ENCODE data around the gene ZBTB24. TPM values are rescaled to one million over a fixed set of nuclear protein-coding genes. Genes with fewer than 3 reads are reported as not detected.
"Not testable (repeated sequence)": the region's sequence is repeated elsewhere in the genome, so short reads cannot be mapped to it uniquely, and the experiment has no call there.

The ZBTB24 gene
- 16.3 TPM for total RNA-seq

DNA sequence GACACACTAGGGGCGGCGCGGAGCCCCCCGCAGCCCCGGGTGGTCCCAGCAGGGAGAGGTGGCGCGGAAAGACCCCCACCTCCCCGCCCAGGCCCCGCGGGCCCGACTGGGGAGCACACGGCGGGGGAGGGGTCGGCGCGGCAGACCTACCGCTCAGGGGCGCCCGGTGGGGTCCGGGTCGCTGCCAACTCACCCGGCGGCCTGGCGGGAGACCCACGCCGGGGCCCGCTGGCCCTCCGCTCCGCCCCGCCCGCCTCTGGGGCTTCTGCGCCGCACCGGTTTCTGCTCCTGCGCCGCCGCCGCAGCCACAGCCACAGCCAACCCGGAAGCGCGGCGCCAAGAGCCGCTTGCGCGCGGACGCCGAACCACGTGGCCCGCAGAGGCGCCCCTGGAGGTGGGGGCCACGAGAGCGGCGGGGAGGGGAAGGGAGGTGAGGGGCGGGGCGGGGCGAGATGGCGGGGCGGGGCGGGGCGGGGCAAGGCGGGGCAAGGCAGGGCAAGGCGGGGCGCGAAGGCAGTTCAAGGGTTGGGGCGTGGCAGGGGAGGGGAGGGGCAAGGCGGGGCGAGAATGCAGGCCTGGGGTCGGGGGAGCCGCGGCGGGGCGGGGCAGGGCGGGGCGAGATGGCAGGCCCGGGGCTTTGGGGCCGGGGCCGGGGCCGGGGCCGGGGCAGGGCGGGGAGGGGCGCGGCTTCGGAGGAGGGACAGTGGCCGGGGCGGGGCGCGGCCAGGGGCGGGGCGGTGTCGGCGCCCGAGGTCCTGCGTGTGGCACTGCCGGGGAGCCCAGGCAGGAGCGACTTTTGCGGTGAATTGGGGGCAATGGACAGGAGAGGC, at the start of gene ZBTB24:
ZBTB24 (minus strand) TSS at position 315 of the 830 bp plus-strand sequence. CDS start 1,193 bp downstream, outside the sequence.
- FAIRE-seq, result no peak
- DNase-seq (ENCODE audit: low spot score in 2 of 2), result peak; percentile 91 to 96

- no peak for FAIRE-seq
Measured at GRCh38 chr6:109531446-109531845, 48.4 kb upstream of the ZBTB24 start.

DNA sequence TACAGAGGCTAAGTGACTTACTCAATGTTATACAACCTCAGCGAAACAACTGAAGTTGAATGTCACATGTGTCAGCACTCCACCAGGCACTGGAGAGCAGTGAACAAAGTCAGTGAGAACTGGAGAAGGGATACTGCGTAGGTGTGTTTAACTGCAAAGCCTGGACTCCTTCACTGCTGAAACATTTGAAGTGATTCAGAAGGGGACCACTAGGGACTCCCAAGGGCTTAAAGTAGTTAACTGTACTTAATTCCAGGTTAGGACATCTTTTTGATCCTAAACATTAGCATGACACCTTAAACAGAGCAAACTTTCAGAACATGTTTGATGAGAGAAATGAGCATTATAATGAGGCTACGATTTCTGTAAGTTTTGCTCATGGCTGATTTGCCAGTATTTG, 45.0 kb upstream of the ZBTB24 start:
- FAIRE-seq (no peak), DNase-seq (ENCODE audit: low spot score in 2 of 2) (no peak)

More at GRCh38 chr6:109531446-109531845, 48.4 kb upstream of the ZBTB24 start:
- no peak for DNase-seq (ENCODE audit: low spot score in 2 of 2)

GRCh38 chr6:109526905-109527628, 44.0 kb upstream of the ZBTB24 start:
- DNase-seq (ENCODE audit: low spot score in 2 of 2), result peak in 1 of 2 donors; percentile 8
- no peak for FAIRE-seq

GRCh38 chr6:109524129-109524528, 41.1 kb upstream of the ZBTB24 start:
- FAIRE-seq (peak; percentile 39), DNase-seq (ENCODE audit: low spot score in 2 of 2) (no peak)

GRCh38 chr6:109523478-109523877, 40.5 kb upstream of the ZBTB24 start:
- DNase-seq (ENCODE audit: low spot score in 2 of 2), result no peak
- FAIRE-seq, result no peak

GRCh38 chr6:109521080-109521479, 38.1 kb upstream of the ZBTB24 start:
- no peak for FAIRE-seq

DNA sequence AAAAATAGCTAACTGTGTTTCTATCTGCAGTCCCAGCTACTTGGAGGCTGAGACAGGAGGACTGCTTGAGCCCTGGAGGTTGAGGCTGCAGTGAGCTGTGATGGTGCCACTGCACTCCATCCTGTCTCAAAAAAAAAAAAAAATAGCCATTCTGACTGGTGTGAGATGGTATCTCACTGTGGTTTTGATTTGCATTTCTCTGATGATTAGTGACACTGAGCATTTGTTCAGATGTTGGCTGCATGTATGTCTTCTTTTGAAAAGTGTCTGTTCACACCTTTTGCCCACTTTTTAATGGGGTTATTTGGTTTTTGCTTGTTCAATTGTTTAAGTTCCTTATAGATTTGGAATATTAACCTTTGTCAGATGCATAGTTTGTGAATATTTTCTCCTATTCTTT, 36.6 kb upstream of the ZBTB24 start:
- not testable (repeated sequence) for FAIRE-seq; DNase-seq (ENCODE audit: low spot score in 2 of 2)

More at GRCh38 chr6:109521080-109521479, 38.1 kb upstream of the ZBTB24 start:
- no peak for DNase-seq (ENCODE audit: low spot score in 2 of 2)

DNA sequence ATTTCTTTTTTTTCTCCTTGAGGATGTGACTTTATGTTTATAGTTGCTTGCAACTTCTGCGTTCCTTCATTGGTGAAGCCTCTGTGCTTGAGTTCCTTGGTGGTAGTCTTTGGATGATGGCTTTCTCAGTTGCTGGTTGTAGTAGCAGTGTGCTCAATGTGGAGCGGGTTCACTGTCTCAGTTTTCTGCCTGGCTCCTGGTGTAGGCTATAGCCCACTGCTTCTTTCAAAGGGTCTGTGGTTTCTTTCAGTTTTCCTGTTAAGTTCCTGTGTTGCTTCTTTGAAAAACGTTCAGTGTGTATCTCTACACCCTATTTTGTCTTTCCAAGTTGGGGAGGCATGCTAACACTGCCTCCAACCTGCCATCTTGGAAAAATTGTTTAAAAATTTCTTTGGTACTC, 33.9 kb upstream of the ZBTB24 start:
- no peak for DNase-seq (ENCODE audit: low spot score in 2 of 2)
- no peak for FAIRE-seq

- FAIRE-seq, result no peak
- DNase-seq (ENCODE audit: low spot score in 2 of 2), result no peak
Measured at GRCh38 chr6:109515781-109516409, 32.9 kb upstream of the ZBTB24 start.

GRCh38 chr6:109514946-109515345, 31.9 kb upstream of the ZBTB24 start:
- no peak for FAIRE-seq

DNA sequence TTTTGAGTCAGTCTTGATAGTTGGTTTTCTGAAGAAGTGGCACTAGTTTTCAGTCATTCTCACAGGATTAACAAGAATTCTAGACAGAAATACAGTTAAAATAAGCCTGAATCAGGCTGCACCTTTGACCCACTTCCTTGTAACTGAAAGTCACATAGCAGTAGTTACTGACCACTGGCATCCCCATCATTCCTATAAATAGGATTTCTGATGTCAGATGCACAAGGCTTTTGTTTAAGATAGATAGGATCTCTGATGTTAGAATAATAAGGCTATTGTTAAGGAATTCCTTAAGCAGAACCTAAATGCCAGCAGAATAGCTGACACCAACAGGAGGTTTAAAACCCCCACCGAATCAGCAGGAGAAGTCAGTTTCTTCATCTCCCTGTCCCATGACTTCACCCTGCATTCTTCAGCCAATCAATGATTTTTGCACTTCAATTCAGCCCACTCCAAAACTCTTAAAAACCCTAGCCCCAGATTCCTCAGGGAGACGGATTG, 30.6 kb upstream of the ZBTB24 start:
- no peak for FAIRE-seq
- DNase-seq (ENCODE audit: low spot score in 2 of 2), result no peak

More at GRCh38 chr6:109514946-109515345, 31.9 kb upstream of the ZBTB24 start:
- DNase-seq (ENCODE audit: low spot score in 2 of 2), result no peak

- no peak for FAIRE-seq
- no peak for DNase-seq (ENCODE audit: low spot score in 2 of 2)
Measured at GRCh38 chr6:109512271-109512817, 29.3 kb upstream of the ZBTB24 start.

DNA sequence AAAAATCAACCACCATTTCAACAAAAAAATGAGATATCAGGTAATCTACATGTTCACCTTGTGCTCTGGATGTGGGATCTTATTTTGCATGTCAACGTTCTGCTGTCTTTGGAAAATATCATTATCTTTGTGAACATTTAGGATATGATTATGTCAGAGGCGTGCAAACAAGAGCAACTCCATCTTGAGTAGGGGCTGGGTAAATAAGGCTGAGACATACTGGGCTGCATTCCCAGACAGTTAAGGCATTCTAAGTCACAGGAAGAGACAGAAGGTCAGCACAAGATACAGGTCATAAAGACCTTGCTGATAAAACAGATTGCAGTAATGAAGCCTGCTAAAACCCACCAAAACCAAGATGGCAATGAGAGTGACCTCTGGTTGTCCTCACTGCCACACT, 28.8 kb upstream of the ZBTB24 start:
- DNase-seq (ENCODE audit: low spot score in 2 of 2) (no peak), FAIRE-seq (no peak)

GRCh38 chr6:109510358-109510757, 27.3 kb upstream of the ZBTB24 start:
- DNase-seq (ENCODE audit: low spot score in 2 of 2) (no peak), FAIRE-seq (no peak)

GRCh38 chr6:109508166-109508860, 25.3 kb upstream of the ZBTB24 start:
- FAIRE-seq, result no peak
- no peak for DNase-seq (ENCODE audit: low spot score in 2 of 2)

DNA sequence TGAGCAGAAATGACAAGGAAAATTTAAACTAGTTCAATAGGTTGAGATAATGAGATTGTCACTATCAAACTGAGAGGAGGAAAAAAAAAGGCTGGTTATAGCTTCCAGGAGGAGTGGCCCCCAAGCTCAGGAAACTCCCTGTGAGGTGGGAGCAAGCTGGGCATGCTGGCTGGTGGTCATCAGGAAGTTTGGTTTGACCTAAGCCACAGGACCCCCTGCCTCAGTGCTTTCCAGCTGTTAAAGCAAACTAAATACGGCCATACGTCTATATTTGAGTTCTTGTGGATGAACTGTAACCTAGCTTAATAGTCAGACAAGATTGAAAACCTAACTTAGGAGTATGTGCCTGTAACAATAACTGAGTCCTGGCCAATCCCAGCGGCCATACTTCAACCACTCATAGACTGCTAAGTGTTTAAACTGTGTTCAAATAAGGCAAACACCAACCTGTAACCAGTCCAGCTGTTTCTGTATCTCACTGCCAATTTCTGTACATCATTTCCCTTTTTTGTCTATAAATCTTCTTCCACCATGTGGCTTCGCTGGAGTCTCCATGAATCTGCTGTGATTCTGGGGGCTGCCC, 24.6 kb upstream of the ZBTB24 start:
- DNase-seq (ENCODE audit: low spot score in 2 of 2) (no peak), FAIRE-seq (no peak)

- DNase-seq (ENCODE audit: low spot score in 2 of 2) (no peak), FAIRE-seq (no peak)
Measured at GRCh38 chr6:109506841-109507240, 23.8 kb upstream of the ZBTB24 start.

GRCh38 chr6:109506314-109506713, 23.3 kb upstream of the ZBTB24 start:
- DNase-seq (ENCODE audit: low spot score in 2 of 2) (no peak), FAIRE-seq (no peak)

Measured in frontal cortex (tissue), 4 donors.